Fibroblast of skin of right quadriceps (primary cell): ENCODE results near the gene FBXO27.
"Not testable (repeated sequence)": the region's sequence is repeated elsewhere in the genome, so short reads cannot be mapped to it uniquely, and the experiment has no call there.

Experiments used
- DNase-seq: peaks from one replicate; pipeline ENCODE4 v3.0.0-alpha.2; 2013

Gene FBXO27

GRCh38 chr19:39038098-39038497, 5.7 kb upstream of the FBXO27 start:
- DNase-seq, result peak; percentile 26

GRCh38 chr19:39037194-39037593, 4.8 kb upstream of the FBXO27 start:
- no peak for DNase-seq

GRCh38 chr19:39036581-39036980, 4.2 kb upstream of the FBXO27 start:
- DNase-seq, result no peak

GRCh38 chr19:39031368-39032062, 834 bp downstream of the FBXO27 start:
- peak; percentile 68 for DNase-seq

GRCh38 chr19:39030854-39031367, 1.4 kb downstream of the FBXO27 start:
- DNase-seq, result no peak

GRCh38 chr19:39024875-39025641, 7.3 kb downstream of the FBXO27 start:
- no peak for DNase-seq

- DNase-seq, result no peak
These were observed 11.3 kb downstream of the FBXO27 start for GRCh38 chr19:39021063-39021462.

GRCh38 chr19:39017646-39018045, 14.7 kb downstream of the FBXO27 start:
- no peak for DNase-seq

GRCh38 chr19:39017026-39017425, 15.3 kb downstream of the FBXO27 start:
- no peak for DNase-seq

GRCh38 chr19:39014037-39014436, 18.3 kb downstream of the FBXO27 start:
- DNase-seq, result no peak

- no peak for DNase-seq
These were observed 23.3 kb downstream of the FBXO27 start for GRCh38 chr19:39009001-39009400.

- DNase-seq, result no peak
These were observed 24.2 kb downstream of the FBXO27 start for GRCh38 chr19:39008137-39008536.

GRCh38 chr19:39007096-39007495, 25.3 kb downstream of the FBXO27 start:
- DNase-seq, result no peak

- DNase-seq, result no peak
These were observed 27.9 kb downstream of the FBXO27 start for GRCh38 chr19:39004403-39004802.

GRCh38 chr19:39003796-39004195, 28.6 kb downstream of the FBXO27 start:
- no peak for DNase-seq

GRCh38 chr19:39003188-39003587, 29.2 kb downstream of the FBXO27 start:
- no peak for DNase-seq

GRCh38 chr19:39001041-39001440, 31.3 kb downstream of the FBXO27 start:
- no peak for DNase-seq

GRCh38 chr19:38997576-38997975, 34.8 kb downstream of the FBXO27 start:
- not testable (repeated sequence) for DNase-seq

GRCh38 chr19:38993271-38993670, 39.1 kb downstream of the FBXO27 start:
- peak; percentile 69 for DNase-seq

- no peak for DNase-seq
These were observed 41.2 kb downstream of the FBXO27 start for GRCh38 chr19:38990949-38991697.

- not testable (repeated sequence) for DNase-seq
These were observed 42.7 kb downstream of the FBXO27 start for GRCh38 chr19:38989614-38990013.

GRCh38 chr19:38989066-38989605, 43.2 kb downstream of the FBXO27 start:
- peak; percentile 53 for DNase-seq

GRCh38 chr19:38988627-38989026, 43.7 kb downstream of the FBXO27 start:
- not testable (repeated sequence) for DNase-seq
